Measurements from ENCODE around the gene C11orf91. TPM values are rescaled to one million over a fixed set of nuclear protein-coding genes. Genes with fewer than 3 reads are reported as not detected.
A peak's percentile ranks its signal among the peaks of the same experiment; 100 is the strongest.

Gene C11orf91
- total and polyA plus RNA-seq, 2 donors (not counting 3 experiments of a cell fraction or from before 2014, with no cell fraction given) = 0.94 to 2.1 TPM

- no peak for FAIRE-seq
- H4K20me1 ChIP-seq (replicated peaks; ENCODE audit: control insufficient read depth, extremely low read depth, insufficient read depth, low read length) = no peaks in the 10 kb centered on the region
- peak overlapping the region in 1 of 3 experiments; percentile 38 for H3K4me3 ChIP-seq (replicated peaks in 1 of 3; ENCODE audit: insufficient read depth in 1 of 3, low read depth in 1 of 3, low read length in 3 of 3)
- no peaks in the 10 kb centered on the region for H3K9me1 ChIP-seq (replicated peaks; ENCODE audit: control insufficient read depth, extremely low read depth, insufficient read depth, low read length)
- no peak overlapping the region for H3K9ac ChIP-seq (replicated peaks; ENCODE audit: extremely low read depth, insufficient read depth, low read length)
- peaks cover 51% of the 10 kb centered on the region for H3K4me1 ChIP-seq (ENCODE audit: control insufficient read depth, extremely low read depth, insufficient read depth, low read length)
- CTCF ChIA-PET = interaction anchor here (0.6 to 6.0 kb wide), 5 partner anchors 9 to 306 kb away, joined by 3 to 68 read pairs (median 6); partner anchors contain the start of gene CD59
- POLR2A ChIA-PET = interaction anchor here (0.9 to 4.4 kb wide), 4 partner anchors 9 to 42 kb away, joined by 3 to 73 read pairs (median 4); no protein-coding TSS in a partner anchor
- H3K79me2 ChIP-seq (ENCODE audit: control insufficient read depth, insufficient read depth, low read length) = peaks cover 2% of the 10 kb centered on the region
- peak overlapping the region; percentile 6 for H3K4me2 ChIP-seq (ENCODE audit: insufficient read depth, low read length)
- no TSS peak for BruUV-seq (replicated peaks)
- dilution Hi-C loops (cut with MboI; ENCODE audit: extremely low pct_ligation_motif_present, low sequenced_read_pairs) = no loop called here
- DNase-seq (ENCODE audit: low read depth, low spot score) = no peak
- no peaks in the 10 kb centered on the region for H3K27me3 ChIP-seq (ENCODE audit: control insufficient read depth in 2 of 2, insufficient read depth in 2 of 2, low read length in 2 of 2)
- H3K27ac ChIP-seq (ENCODE audit: insufficient read depth, low read depth, low read length) = peak overlapping the region; percentile 42
- H3K9me3 ChIP-seq (replicated peaks; ENCODE audit: control insufficient read depth, insufficient read depth, low read length) = no peaks in the 10 kb centered on the region
- intact Hi-C loops (cut with micrococcal nuclease) = loop anchor here (2.0 to 5.0 kb wide), 4 partner anchors 35 to 808 kb away; partner anchors contain the start of genes CAPRIN1 and QSER1
- no peak overlapping the region for H2AFZ ChIP-seq (ENCODE audit: low read depth, low read length)
- H3K36me3 ChIP-seq (ENCODE audit: control insufficient read depth in 2 of 2, extremely low read depth in 1 of 2, insufficient read depth in 2 of 2, low read length in 2 of 2) = peaks cover 1 to 2% of the 10 kb centered on the region in 2 experiments
- TF ChIP-seq POLR2A (IDR thresholded peaks at IDR 0.05; ENCODE audit: low read depth, low read length) = no peak
- no peak for TF ChIP-seq FOS (IDR thresholded peaks at IDR 0.05; ENCODE audit: borderline replicate concordance, insufficient read depth, low read length)
- TF ChIP-seq CTCF (IDR thresholded peaks at IDR 0.05; ENCODE audit: extremely low read depth in 1 of 2, insufficient read depth in 1 of 2, low read depth in 1 of 2, low read length in 2 of 2) = no peak
- no peak for TF ChIP-seq JUN (IDR thresholded peaks at IDR 0.05; ENCODE audit: borderline replicate concordance, insufficient read depth, insufficient read length, low read depth)
These were observed 544 bp downstream of the C11orf91 start for GRCh38 chr11:33700063-33700501.

GRCh38 chr11:33699515-33700062 lies 1.0 kb downstream of the C11orf91 start:
- Histone ChIP-seq H3K27ac (ENCODE audit: insufficient read depth, low read depth, low read length) (peak overlapping the region; percentile 42), H3K36me3 (ENCODE audit: control insufficient read depth in 2 of 2, extremely low read depth in 1 of 2, insufficient read depth in 2 of 2, low read length in 2 of 2) (no peaks in the 10 kb centered on the region), H3K4me1 (ENCODE audit: control insufficient read depth, extremely low read depth, insufficient read depth, low read length) (peaks cover 51% of the 10 kb centered on the region), H3K4me2 (ENCODE audit: insufficient read depth, low read length) (no peak overlapping the region), H3K9me1 (replicated peaks; ENCODE audit: control insufficient read depth, extremely low read depth, insufficient read depth, low read length) (no peaks in the 10 kb centered on the region), H4K20me1 (replicated peaks; ENCODE audit: control insufficient read depth, extremely low read depth, insufficient read depth, low read length) (no peaks in the 10 kb centered on the region), H3K9me3 (replicated peaks; ENCODE audit: control insufficient read depth, insufficient read depth, low read length) (no peaks in the 10 kb centered on the region), H2AFZ (ENCODE audit: low read depth, low read length) (no peak overlapping the region), H3K27me3 (ENCODE audit: control insufficient read depth in 2 of 2, insufficient read depth in 2 of 2, low read length in 2 of 2) (no peaks in the 10 kb centered on the region), H3K9ac (replicated peaks; ENCODE audit: extremely low read depth, insufficient read depth, low read length) (no peak overlapping the region), H3K79me2 (ENCODE audit: control insufficient read depth, insufficient read depth, low read length) (no peaks in the 10 kb centered on the region), H3K4me3 (replicated peaks in 1 of 3; ENCODE audit: insufficient read depth in 1 of 3, low read depth in 1 of 3, low read length in 3 of 3) (no peak overlapping the region)
- TF ChIP-seq POLR2A (IDR thresholded peaks at IDR 0.05; ENCODE audit: low read depth, low read length) = no peak
- TF ChIP-seq CTCF (IDR thresholded peaks at IDR 0.05; ENCODE audit: extremely low read depth in 1 of 2, insufficient read depth in 1 of 2, low read depth in 1 of 2, low read length in 2 of 2) = no peak
- no peak for TF ChIP-seq JUN (IDR thresholded peaks at IDR 0.05; ENCODE audit: borderline replicate concordance, insufficient read depth, insufficient read length, low read depth)
- no peak for TF ChIP-seq EZH2 (IDR thresholded peaks at IDR 0.05; ENCODE audit: borderline replicate concordance, low read depth, low read length, severe bottlenecking)
- TF ChIP-seq GATA2 (IDR thresholded peaks at IDR 0.05; ENCODE audit: insufficient read depth, insufficient read length, low read depth, low read length) = no peak
- no peak for TF ChIP-seq MAX (IDR thresholded peaks at IDR 0.05; ENCODE audit: insufficient read depth, insufficient read length)
- no peak for TF ChIP-seq MYC (IDR thresholded peaks at IDR 0.05; ENCODE audit: low read depth, low read length)
- TF ChIP-seq FOS (IDR thresholded peaks at IDR 0.05; ENCODE audit: borderline replicate concordance, insufficient read depth, low read length) = no peak
- no peak for TF ChIP-seq POLR2AphosphoS5 (IDR thresholded peaks at IDR 0.05; ENCODE audit: insufficient read depth, low read depth, low read length)
- DNase-seq (ENCODE audit: low read depth, low spot score) = no peak
- BruUV-seq (replicated peaks) = TSS peak; percentile 9
- ChIA-PET CTCF (interaction anchor here (4.4 to 6.0 kb wide), 2 partner anchors 9 to 43 kb away, joined by 64 to 68 read pairs; no protein-coding TSS in a partner anchor), POLR2A (interaction anchor here (4.4 kb wide), 1 partner anchor 9 kb away, joined by 73 read pairs; no protein-coding TSS in a partner anchor)
- FAIRE-seq = no peak
- intact Hi-C loops (cut with micrococcal nuclease) (loop anchor here (2.0 to 5.0 kb wide), 4 partner anchors 35 to 807 kb away; partner anchors contain the start of genes CAPRIN1 and QSER1), dilution Hi-C loops (cut with MboI; ENCODE audit: extremely low pct_ligation_motif_present, low sequenced_read_pairs) (no loop called here)

All from endothelial cell of umbilical vein (primary cell).